Gastrocnemius medialis (tissue), 4 donors: ENCODE results near the gene STAMBP.

ENCODE experiments used
- POLR2A ChIP-seq, 2 donors: fragments of 450-650 bp; IDR thresholded peaks; one replicate each; pipeline ENCODE4 v1.6.1; 2017; ENCODE audit warnings: antibody characterized with exemption in 2 of 2, mild to moderate bottlenecking in 2 of 2, moderate library complexity in 2 of 2
- TF ChIP-seq, protein P1 (sequence below), 5 experiments: fragments of 450-650 bp in 3 of 5; fragments of 200-600 bp in 2 of 5; sonication (generic) in 2 of 5; IDR thresholded peaks in 4 of 5; conservative IDR thresholded peaks in 1 of 5; 1 replicate in 4 of 5; 2 replicates in 1 of 5; pipeline ENCODE4 v1.5.1; 2016 to 2019; ENCODE audit warnings: antibody characterized with exemption in 5 of 5, mild to moderate bottlenecking in 3 of 5, moderate library complexity in 3 of 5

DNA sequence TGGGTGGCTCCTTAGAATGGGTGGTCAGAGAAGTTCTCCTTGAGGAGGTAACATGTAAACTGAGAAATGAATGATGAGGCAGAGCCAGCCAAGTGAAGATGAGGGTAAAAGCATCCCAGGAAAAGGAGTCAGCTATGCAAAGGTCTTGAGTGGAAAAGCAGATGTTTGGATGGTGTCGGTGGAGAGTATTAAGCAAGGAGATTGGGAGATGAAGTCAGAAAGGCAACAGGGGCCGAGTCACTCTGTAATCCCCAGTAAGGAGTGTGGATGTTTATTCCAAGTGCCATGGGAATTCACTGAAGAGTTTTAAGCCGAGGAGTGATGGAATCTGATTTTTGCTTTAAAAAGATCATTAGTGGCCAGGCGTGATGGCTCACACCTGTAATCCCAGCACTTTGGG, 3.4 kb upstream of the STAMBP start:
- TF ChIP-seq, protein P1, sequence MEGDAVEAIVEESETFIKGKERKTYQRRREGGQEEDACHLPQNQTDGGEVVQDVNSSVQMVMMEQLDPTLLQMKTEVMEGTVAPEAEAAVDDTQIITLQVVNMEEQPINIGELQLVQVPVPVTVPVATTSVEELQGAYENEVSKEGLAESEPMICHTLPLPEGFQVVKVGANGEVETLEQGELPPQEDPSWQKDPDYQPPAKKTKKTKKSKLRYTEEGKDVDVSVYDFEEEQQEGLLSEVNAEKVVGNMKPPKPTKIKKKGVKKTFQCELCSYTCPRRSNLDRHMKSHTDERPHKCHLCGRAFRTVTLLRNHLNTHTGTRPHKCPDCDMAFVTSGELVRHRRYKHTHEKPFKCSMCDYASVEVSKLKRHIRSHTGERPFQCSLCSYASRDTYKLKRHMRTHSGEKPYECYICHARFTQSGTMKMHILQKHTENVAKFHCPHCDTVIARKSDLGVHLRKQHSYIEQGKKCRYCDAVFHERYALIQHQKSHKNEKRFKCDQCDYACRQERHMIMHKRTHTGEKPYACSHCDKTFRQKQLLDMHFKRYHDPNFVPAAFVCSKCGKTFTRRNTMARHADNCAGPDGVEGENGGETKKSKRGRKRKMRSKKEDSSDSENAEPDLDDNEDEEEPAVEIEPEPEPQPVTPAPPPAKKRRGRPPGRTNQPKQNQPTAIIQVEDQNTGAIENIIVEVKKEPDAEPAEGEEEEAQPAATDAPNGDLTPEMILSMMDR (IDR thresholded peaks at IDR 0.05 in 4 of 5, conservative IDR thresholded peaks at IDR 0.05 in 1 of 5) = no peak
- TF ChIP-seq POLR2A (IDR thresholded peaks at IDR 0.05) = no peak
